HepG2 (cell line): ENCODE measurements around the gene ARHGEF3. TPM values are rescaled to one million over a fixed set of nuclear protein-coding genes. Genes with fewer than 3 reads are reported as not detected.

Experiments used
- ESRRA ChIP-seq: sonication (generic); formaldehyde crosslinking; IDR thresholded peaks from 2 replicates; pipeline ENCODE4 v1.5.1; 2020; ENCODE audit warnings: mild to moderate bottlenecking, low read depth, missing genetic modification reagents
- FIP1L1 ChIP-seq: fragments of 200-400 bp; formaldehyde crosslinking; IDR thresholded peaks from 2 replicates; pipeline ENCODE4 v1.6.1; 2018; ENCODE audit warnings: low read depth, mild to moderate bottlenecking, low read length, moderate library complexity, borderline replicate concordance; ENCODE audit not compliant: insufficient read depth
- FOSL1 ChIP-seq: sonication (generic); formaldehyde crosslinking; IDR thresholded peaks from 2 replicates; pipeline ENCODE4 v1.9.0; 2021; ENCODE audit warnings: missing genetic modification reagents, borderline replicate concordance
- GTF2F1 ChIP-seq: fragments of 150-350 bp; IDR thresholded peaks from 2 replicates; pipeline ENCODE4 v1.6.1; 2014; ENCODE audit warnings: low read length
- ISL2 ChIP-seq: sonication (generic); formaldehyde crosslinking; IDR thresholded peaks from 2 replicates; pipeline ENCODE4 v1.5.0; 2020; ENCODE audit warnings: missing genetic modification reagents
- KMT2A ChIP-seq: sonication (generic); formaldehyde crosslinking; IDR thresholded peaks from 2 replicates; pipeline ENCODE4 v1.4.0; 2020; ENCODE audit warnings: missing genetic modification reagents
- MED1 ChIP-seq: sonication (generic); formaldehyde crosslinking; IDR thresholded peaks from 2 replicates; pipeline ENCODE4 v1.4.0; 2020; ENCODE audit warnings: missing genetic modification reagents
- NFE2L2 ChIP-seq: fragments of 150-350 bp; IDR thresholded peaks from 2 replicates; pipeline ENCODE4 v1.6.1; 2014; ENCODE audit warnings: low read length
- NR2F6 ChIP-seq, 2 experiments: IDR thresholded peaks; 2 replicates each; pipeline ENCODE4 v1.6.1; 2016; ENCODE audit warnings: antibody characterized with exemption in 1 of 2, mild to moderate bottlenecking in 1 of 2
- SNAPC4 ChIP-seq: sonication (generic); formaldehyde crosslinking; IDR thresholded peaks from 2 replicates; pipeline ENCODE4 v1.4.0; 2020; ENCODE audit warnings: mild to moderate bottlenecking, missing genetic modification reagents
- ZNF264 ChIP-seq: sonication (generic); formaldehyde crosslinking; IDR thresholded peaks from 2 replicates; pipeline ENCODE4 v1.4.0; 2020; ENCODE audit warnings: missing genetic modification reagents
- ZNF343 ChIP-seq: sonication (generic); formaldehyde crosslinking; IDR thresholded peaks from 2 replicates; pipeline ENCODE4 v1.4.0; 2020; ENCODE audit warnings: mild to moderate bottlenecking, missing genetic modification reagents
- ZNF564 ChIP-seq: sonication (generic); formaldehyde crosslinking; IDR thresholded peaks from 2 replicates; pipeline ENCODE4 v1.8.1; 2023; ENCODE audit warnings: mild to moderate bottlenecking, missing genetic modification reagents
- ZNF577 ChIP-seq: sonication (generic); formaldehyde crosslinking; IDR thresholded peaks from 2 replicates; pipeline ENCODE4 v1.4.0; 2020; ENCODE audit warnings: mild to moderate bottlenecking, low read depth, missing genetic modification reagents, borderline replicate concordance
- ZNF775 ChIP-seq: sonication (generic); formaldehyde crosslinking; IDR thresholded peaks from 2 replicates; pipeline ENCODE4 v1.4.0; 2020; ENCODE audit warnings: missing genetic modification reagents, mild to moderate bottlenecking, moderate library complexity, borderline replicate concordance
- polyA plus RNA-seq, 8 experiments: library from polyadenylated mRNA; depleted of rRNA in 3 of 8; stranded (reverse) in 7 of 8; unstranded in 1 of 8; fragments of >200 nt; fragmentation: Illumina TruSeq in 4 of 8; extraction: Trizol in 4 of 8; gene quantifications; 2 replicates each; pipeline versions ENCODE4 v1.2.1 to v1.2.3, GENCODE V29; 2011 to 2016; ENCODE audit warnings: low read depth in 4 of 8, missing spikeins in 1 of 8, mixed read lengths in 1 of 8; ENCODE audit not compliant: insufficient read depth in 1 of 8
- total RNA-seq, 5 experiments: library from RNA; depleted of rRNA; stranded (reverse); fragments of >200 nt; fragmentation: Illumina TruSeq; extraction: Trizol; gene quantifications; 2 replicates each; pipeline ENCODE4 v1.2.3, GENCODE V29; 2016; ENCODE audit warnings: low read depth in 1 of 5

ARHGEF3 gene
- total and polyA plus RNA-seq, 2 of the 13 experiments (the other 11 are each of a cell fraction or from before 2014, with no cell fraction given): 14.8 to 23.1 TPM

DNA sequence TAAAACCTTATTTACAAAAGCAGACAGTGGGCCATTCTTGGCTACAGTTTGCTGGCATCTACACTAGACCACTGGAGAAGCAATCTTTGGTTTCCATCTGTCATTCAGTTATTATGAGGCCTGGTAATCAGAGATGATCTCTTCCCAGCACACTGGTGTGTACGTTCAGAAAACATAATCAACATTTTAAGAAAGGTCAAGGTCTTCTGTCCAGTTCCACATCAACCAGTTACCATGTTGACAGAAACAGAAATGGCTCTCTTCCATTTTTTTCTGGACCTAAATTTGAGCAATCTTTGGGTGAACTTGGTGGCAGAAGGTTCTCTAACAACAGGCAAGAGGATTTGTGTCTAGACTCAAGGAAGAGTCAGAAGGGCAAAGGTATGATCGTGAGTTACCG, 29.8 kb upstream of the ARHGEF3 start (continued):
- TF ChIP-seq SNAPC4 (CRISPR knock-in tag): no peak
- peak; percentile 50; the same call in 1 of the 2 replicates for TF ChIP-seq ISL2 (CRISPR knock-in tag)
- TF ChIP-seq ZNF564: no peak
- TF ChIP-seq MED1 (CRISPR knock-in tag): peak; percentile 63
- no peak for TF ChIP-seq KMT2A (CRISPR knock-in tag)
- no peak for TF ChIP-seq FIP1L1
- TF ChIP-seq ZNF264: 0 out of 2 replicates have a peak, but pooled peaks have one; percentile 30
- no peak for TF ChIP-seq NFE2L2
- TF ChIP-seq ZNF343 (CRISPR knock-in tag): no peak
- TF ChIP-seq NR2F6 (IDR thresholded peaks at IDR 0.05): peak; percentile 66
- peak; percentile 56; the same call in 1 of the 2 replicates for TF ChIP-seq NR2F6 (CRISPR knock-in tag; IDR thresholded peaks at IDR 0.05)
- TF ChIP-seq FOSL1 (CRISPR knock-in tag): no peak
- TF ChIP-seq GTF2F1: no peak
- no peak for TF ChIP-seq ZNF775 (CRISPR knock-in tag)
- TF ChIP-seq ZNF577 (CRISPR knock-in tag): no peak
- no peak for TF ChIP-seq ESRRA
